Activated CD4-positive, alpha-beta T cell treated with anti-CD3 and anti-CD28 coated beads, Interleukin-2, amount 50 U/mL, for 24 hours (primary cell): ENCODE measurements around the gene FAM120C.

Experiments used
- DNase-seq, 2 donors: peaks; one replicate each; pipeline ENCODE4 v3.0.0-alpha.2; 2020; ENCODE audit warnings: low read depth in 1 of 2, low spot score in 1 of 2

Gene FAM120C

GRCh38 chrX:54043541-54044125 is 139.4 kb downstream of the FAM120C start:
- no peak for DNase-seq

GRCh38 chrX:54043056-54043455 is 140.0 kb downstream of the FAM120C start:
- no peak for DNase-seq

- peak; percentile 3 to 4 for DNase-seq
Observed at GRCh38 chrX:54042609-54043021, 140.4 kb downstream of the FAM120C start.

GRCh38 chrX:54030329-54030728 is 152.7 kb downstream of the FAM120C start:
- DNase-seq, result no peak

GRCh38 chrX:54029529-54030143 is 153.4 kb downstream of the FAM120C start:
- no peak for DNase-seq

GRCh38 chrX:54024350-54024749 is 158.7 kb downstream of the FAM120C start:
- DNase-seq, result no peak
